ENCODE data around the gene MAP2K1. TPM values are rescaled to one million over a fixed set of nuclear protein-coding genes. Genes with fewer than 3 reads are reported as not detected.
A peak's percentile ranks its signal among the peaks of the same experiment; 100 is the strongest.
"Not testable (repeated sequence)": the region's sequence is repeated elsewhere in the genome, so short reads cannot be mapped to it uniquely, and the experiment has no call there.

Gene MAP2K1
- total RNA-seq, 1 donor from 2014 or later: 53.6 TPM

GRCh38 chr15:66491846-66492245, 105.1 kb downstream of the MAP2K1 start:
- no peak for TF ChIP-seq CTCF (IDR thresholded peaks at IDR 0.05)

GRCh38 chr15:66494262-66494661, 107.5 kb downstream of the MAP2K1 start:
- ATAC-seq (no peak), DNase-seq (no peak)
- Histone ChIP-seq H3K4me1 (peaks cover 22% of the 10 kb centered on the region), H3K27me3 (ENCODE audit: low read depth) (no peaks in the 10 kb centered on the region), H3K9me3 (no peaks in the 10 kb centered on the region), H3K36me3 (peaks cover 80% of the 10 kb centered on the region), H3K4me3 (no peak overlapping the region), H3K27ac (no peak overlapping the region)
- intact Hi-C loops (cut with DNase I): no loop called here
- TF ChIP-seq CTCF (IDR thresholded peaks at IDR 0.05): no peak

More at GRCh38 chr15:66491846-66492245, 105.1 kb downstream of the MAP2K1 start:
- intact Hi-C loops (cut with DNase I): no loop called here
- no peaks in the 10 kb centered on the region for H3K9me3 ChIP-seq
- DNase-seq (no peak), ATAC-seq (no peak)
- peaks cover 14% of the 10 kb centered on the region for H3K4me1 ChIP-seq
- no peak overlapping the region for H3K4me3 ChIP-seq
- H3K27me3 ChIP-seq (ENCODE audit: low read depth): no peaks in the 10 kb centered on the region
- H3K27ac ChIP-seq: no peak overlapping the region
- H3K36me3 ChIP-seq: peaks cover 90% of the 10 kb centered on the region

GRCh38 chr15:66496951-66497501, 110.3 kb downstream of the MAP2K1 start:
- no peak for TF ChIP-seq CTCF (IDR thresholded peaks at IDR 0.05)
- DNase-seq: no peak
- Histone ChIP-seq H3K4me1 (peaks cover 30% of the 10 kb centered on the region), H3K27ac (peak overlapping the region; percentile 87), H3K9me3 (no peaks in the 10 kb centered on the region), H3K27me3 (ENCODE audit: low read depth) (no peaks in the 10 kb centered on the region), H3K36me3 (peaks cover 80% of the 10 kb centered on the region), H3K4me3 (peak overlapping the region; percentile 76)
- intact Hi-C loops (cut with DNase I): no loop called here
- peak; percentile 54 for ATAC-seq

- Histone ChIP-seq H3K36me3 (peaks cover 80% of the 10 kb centered on the region), H3K27ac (peak within 1 kb of the TSS; percentile 87), H3K27me3 (ENCODE audit: low read depth) (no peaks in the 10 kb centered on the region), H3K4me1 (peaks cover 37% of the 10 kb centered on the region), H3K9me3 (no peaks in the 10 kb centered on the region), H3K4me3 (peak within 1 kb of the TSS; percentile 76)
- peak; percentile 98 for DNase-seq
- ATAC-seq: peak; percentile 98 to 99
- intact Hi-C loops (cut with DNase I): no loop called here
- TF ChIP-seq CTCF (IDR thresholded peaks at IDR 0.05): peak; percentile 99
These were observed 111.1 kb downstream of the MAP2K1 start, which contains the start of gene SNAPC5 for GRCh38 chr15:66497502-66498455. SNAPC5 (minus strand) TSS chr15:66497762; CDS start chr15:66497731, 31 bp downstream.

- DNase-seq (no peak), ATAC-seq (no peak)
- peak; percentile 31 for TF ChIP-seq CTCF (IDR thresholded peaks at IDR 0.05)
- Histone ChIP-seq H3K27ac (peak overlapping the region; percentile 87), H3K4me3 (no peak overlapping the region), H3K4me1 (peaks cover 47% of the 10 kb centered on the region), H3K36me3 (peaks cover 77% of the 10 kb centered on the region), H3K9me3 (no peaks in the 10 kb centered on the region), H3K27me3 (ENCODE audit: low read depth) (no peaks in the 10 kb centered on the region)
- intact Hi-C loops (cut with DNase I): no loop called here
These were observed 112.0 kb downstream of the MAP2K1 start for GRCh38 chr15:66498501-66499386.

- intact Hi-C loops (cut with DNase I); H3K27ac ChIP-seq; H3K27me3 ChIP-seq (ENCODE audit: low read depth); H3K4me3 ChIP-seq; DNase-seq; ATAC-seq; H3K9me3 ChIP-seq: not testable (repeated sequence)
- Histone ChIP-seq H3K4me1 (peaks cover 52% of the 10 kb centered on the region), H3K36me3 (peaks cover 61% of the 10 kb centered on the region)
These were observed 113.6 kb downstream of the MAP2K1 start for GRCh38 chr15:66500346-66500745.

All from lower lobe of right lung (tissue), 2 donors.